ENCODE data around the gene DFFB. TPM values are rescaled to one million over a fixed set of nuclear protein-coding genes. Genes with fewer than 3 reads are reported as not detected.

DFFB gene
- total and polyA plus RNA-seq, 4 donors = 5.1 to 12.1 (median 5.8) TPM

DNA sequence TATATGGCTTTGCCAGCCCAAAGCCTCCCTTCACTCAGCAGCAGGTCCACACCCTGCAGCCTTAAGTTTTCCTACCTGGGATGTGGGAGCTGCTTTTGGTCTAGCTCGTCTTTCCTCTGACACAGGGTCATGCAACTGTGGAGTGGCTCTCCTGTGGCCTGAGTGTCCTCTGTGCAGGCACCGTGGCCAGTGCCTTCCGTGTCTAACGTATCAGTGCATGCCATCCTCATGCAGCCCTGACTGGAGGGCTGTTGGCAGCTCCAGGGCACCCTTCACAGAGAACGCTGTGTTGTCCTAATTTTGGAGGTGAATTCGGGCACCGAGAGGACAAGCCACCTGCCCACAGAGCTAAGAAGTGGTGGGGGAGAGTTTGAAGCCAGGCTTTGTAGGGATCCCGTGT, 68.5 kb downstream of the DFFB start:
- no peak overlapping the region for H3K4me3 ChIP-seq
- H3K4me1 ChIP-seq (ENCODE audit: control insufficient read depth in 5 of 5, insufficient read depth in 5 of 5, low read length in 5 of 5) = peaks cover 0 to 9% (median 4%) of the 10 kb centered on the region in 5 donors
- no peak overlapping the region for H3K9ac ChIP-seq (ENCODE audit: insufficient read depth in 1 of 2, low read length in 2 of 2)
- H3K27ac ChIP-seq (ENCODE audit: low read depth in 1 of 2, low read length in 1 of 2) = no peak overlapping the region
- TF ChIP-seq, protein P1, sequence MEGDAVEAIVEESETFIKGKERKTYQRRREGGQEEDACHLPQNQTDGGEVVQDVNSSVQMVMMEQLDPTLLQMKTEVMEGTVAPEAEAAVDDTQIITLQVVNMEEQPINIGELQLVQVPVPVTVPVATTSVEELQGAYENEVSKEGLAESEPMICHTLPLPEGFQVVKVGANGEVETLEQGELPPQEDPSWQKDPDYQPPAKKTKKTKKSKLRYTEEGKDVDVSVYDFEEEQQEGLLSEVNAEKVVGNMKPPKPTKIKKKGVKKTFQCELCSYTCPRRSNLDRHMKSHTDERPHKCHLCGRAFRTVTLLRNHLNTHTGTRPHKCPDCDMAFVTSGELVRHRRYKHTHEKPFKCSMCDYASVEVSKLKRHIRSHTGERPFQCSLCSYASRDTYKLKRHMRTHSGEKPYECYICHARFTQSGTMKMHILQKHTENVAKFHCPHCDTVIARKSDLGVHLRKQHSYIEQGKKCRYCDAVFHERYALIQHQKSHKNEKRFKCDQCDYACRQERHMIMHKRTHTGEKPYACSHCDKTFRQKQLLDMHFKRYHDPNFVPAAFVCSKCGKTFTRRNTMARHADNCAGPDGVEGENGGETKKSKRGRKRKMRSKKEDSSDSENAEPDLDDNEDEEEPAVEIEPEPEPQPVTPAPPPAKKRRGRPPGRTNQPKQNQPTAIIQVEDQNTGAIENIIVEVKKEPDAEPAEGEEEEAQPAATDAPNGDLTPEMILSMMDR (IDR thresholded peaks at IDR 0.05; ENCODE audit: control extremely low read depth, extremely low read depth) = no peak
- H3K36me3 ChIP-seq (ENCODE audit: control insufficient read depth in 4 of 4, insufficient read depth in 4 of 4, low read length in 4 of 4) = no peaks in the 10 kb centered on the region
- H3K27me3 ChIP-seq (ENCODE audit: control insufficient read depth in 3 of 3, insufficient read depth in 3 of 3, low read length in 2 of 3) = peaks cover 0 to 6% (median 0%) of the 10 kb centered on the region in 3 donors
- 78 to 92% methylated on average over 8 of the region's 8 CpGs for WGBS, 2 donors
- DNase-seq (no peak), ATAC-seq (ENCODE audit: insufficient read depth, low FRiP score) (no peak)
- H3K9me3 ChIP-seq (ENCODE audit: control insufficient read depth in 4 of 4, insufficient read depth in 3 of 4, low read length in 3 of 4) = peaks cover 0 to 5% (median 0%) of the 10 kb centered on the region in 4 donors

DNA sequence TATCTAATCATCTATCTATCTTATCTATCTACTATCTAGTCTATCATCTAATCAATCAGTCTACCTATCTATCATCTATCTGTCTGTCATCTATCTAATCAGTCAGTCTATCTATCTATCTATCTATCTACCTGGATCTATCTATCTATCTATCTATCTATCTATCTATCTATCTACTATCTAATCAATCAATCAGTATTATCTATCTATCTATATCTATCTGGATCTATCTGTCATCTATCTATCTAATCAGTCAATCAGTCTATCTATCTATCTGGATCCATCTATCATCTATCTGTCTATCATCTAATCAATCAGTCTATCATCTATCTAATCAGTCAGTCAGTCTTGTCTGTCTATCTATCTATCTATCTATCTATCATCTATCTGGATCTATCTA, 69.7 kb downstream of the DFFB start:
- Histone ChIP-seq H3K4me3 (no peak overlapping the region), H3K9ac (ENCODE audit: insufficient read depth in 1 of 2, low read length in 2 of 2) (no peak overlapping the region), H3K36me3 (ENCODE audit: control insufficient read depth in 4 of 4, insufficient read depth in 4 of 4, low read length in 4 of 4) (no peaks in the 10 kb centered on the region), H3K27ac (ENCODE audit: low read depth in 1 of 2, low read length in 1 of 2) (no peak overlapping the region), H3K27me3 (ENCODE audit: control insufficient read depth in 3 of 3, insufficient read depth in 3 of 3, low read length in 2 of 3) (peaks cover 0 to 6% (median 0%) of the 10 kb centered on the region in 3 donors), H3K9me3 (ENCODE audit: control insufficient read depth in 4 of 4, insufficient read depth in 3 of 4, low read length in 3 of 4) (peaks cover 0 to 5% (median 0%) of the 10 kb centered on the region in 4 donors), H3K4me1 (ENCODE audit: control insufficient read depth in 5 of 5, insufficient read depth in 5 of 5, low read length in 5 of 5) (peaks cover 0 to 7% (median 0%) of the 10 kb centered on the region in 5 donors)
- TF ChIP-seq, protein P1 (IDR thresholded peaks at IDR 0.05; ENCODE audit: control extremely low read depth, extremely low read depth) = no peak
- DNase-seq (peak in 1 of 3 donors; percentile 40), ATAC-seq (ENCODE audit: insufficient read depth, low FRiP score) (no peak)

DNA sequence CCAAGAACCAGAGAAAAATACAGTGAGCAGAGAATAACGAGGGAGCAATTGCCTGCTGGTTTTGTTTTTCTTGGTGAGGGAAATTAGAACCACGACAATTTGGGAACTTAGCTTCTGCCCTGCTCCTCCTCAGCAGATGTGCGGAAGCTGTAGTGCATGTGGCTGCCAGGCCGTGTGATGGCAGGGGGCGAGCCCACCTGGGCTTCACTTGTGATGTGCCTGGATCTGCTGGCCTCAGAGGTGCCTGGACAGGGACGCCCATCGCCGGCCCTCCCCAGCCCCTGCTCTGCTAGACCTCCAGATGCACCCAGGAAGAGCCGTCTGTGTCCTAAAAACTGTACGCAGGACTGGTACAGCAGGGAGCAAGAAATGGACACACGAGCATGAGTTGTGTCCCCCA, 71.3 kb downstream of the DFFB start:
- Histone ChIP-seq H3K4me3 (no peak overlapping the region), H3K27ac (ENCODE audit: low read depth in 1 of 2, low read length in 1 of 2) (no peak overlapping the region), H3K9me3 (ENCODE audit: control insufficient read depth in 4 of 4, insufficient read depth in 3 of 4, low read length in 3 of 4) (peaks cover 0 to 5% (median 0%) of the 10 kb centered on the region in 4 donors), H3K27me3 (ENCODE audit: control insufficient read depth in 3 of 3, insufficient read depth in 3 of 3, low read length in 2 of 3) (peaks cover 0 to 11% (median 2%) of the 10 kb centered on the region in 3 donors), H3K4me1 (ENCODE audit: control insufficient read depth in 5 of 5, insufficient read depth in 5 of 5, low read length in 5 of 5) (peaks cover 0 to 7% (median 0%) of the 10 kb centered on the region in 5 donors), H3K36me3 (ENCODE audit: control insufficient read depth in 4 of 4, insufficient read depth in 4 of 4, low read length in 4 of 4) (no peaks in the 10 kb centered on the region), H3K9ac (ENCODE audit: insufficient read depth in 1 of 2, low read length in 2 of 2) (no peak overlapping the region)
- ATAC-seq (ENCODE audit: insufficient read depth, low FRiP score) (no peak), DNase-seq (no peak)
- TF ChIP-seq, protein P1 (IDR thresholded peaks at IDR 0.05; ENCODE audit: control extremely low read depth, extremely low read depth) = no peak
- WGBS, 2 donors = 58% methylated on average over 11 of the region's 11 CpGs

DNA sequence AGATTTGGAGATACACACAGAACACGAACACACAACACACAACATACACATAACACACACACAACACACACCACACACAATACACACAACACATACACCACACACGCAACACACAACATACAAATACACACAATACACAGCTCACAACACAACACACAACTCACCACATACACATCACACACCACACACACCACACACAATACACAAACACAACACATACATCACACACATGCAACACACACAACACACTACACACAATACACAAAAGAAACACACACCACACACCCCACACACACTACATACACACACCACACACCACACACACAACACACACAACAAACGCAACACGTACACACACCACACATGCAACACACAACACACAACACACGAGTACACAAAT, 71.8 kb downstream of the DFFB start:
- Histone ChIP-seq H3K36me3 (ENCODE audit: control insufficient read depth in 4 of 4, insufficient read depth in 4 of 4, low read length in 4 of 4) (no peaks in the 10 kb centered on the region), H3K27ac (ENCODE audit: low read depth in 1 of 2, low read length in 1 of 2) (no peak overlapping the region), H3K4me1 (ENCODE audit: control insufficient read depth in 5 of 5, insufficient read depth in 5 of 5, low read length in 5 of 5) (peaks cover 0 to 7% (median 0%) of the 10 kb centered on the region in 5 donors), H3K27me3 (ENCODE audit: control insufficient read depth in 3 of 3, insufficient read depth in 3 of 3, low read length in 2 of 3) (peaks cover 0 to 11% (median 2%) of the 10 kb centered on the region in 3 donors), H3K9me3 (ENCODE audit: control insufficient read depth in 4 of 4, insufficient read depth in 3 of 4, low read length in 3 of 4) (peaks cover 0 to 5% (median 0%) of the 10 kb centered on the region in 4 donors), H3K4me3 (no peak overlapping the region), H3K9ac (ENCODE audit: insufficient read depth in 1 of 2, low read length in 2 of 2) (no peak overlapping the region)
- no peak for ATAC-seq (ENCODE audit: insufficient read depth, low FRiP score)
- no peak for DNase-seq
- TF ChIP-seq, protein P1 (IDR thresholded peaks at IDR 0.05; ENCODE audit: control extremely low read depth, extremely low read depth) = no peak
- WGBS, 2 donors = 82% methylated on average over 5 of the region's 5 CpGs

Data from lung (tissue), 12 donors.